Esophagus squamous epithelium (tissue), 5 donors: ENCODE measurements around the gene A2ML1. TPM values are rescaled to one million over a fixed set of nuclear protein-coding genes. Genes with fewer than 3 reads are reported as not detected.

Source experiments
- DNase-seq: peaks from one replicate; lab custom pipeline; 2025; lab: John Stamatoyannopoulos, UW
- H3K27ac ChIP-seq, 4 donors: fragments of 200-600 bp; sonication (generic); one replicate each; pipeline ENCODE4 v1.5.1; 2016 to 2019; ENCODE audit warnings: mild to moderate bottlenecking in 1 of 4
- H3K27me3 ChIP-seq, 4 donors: fragments of 200-600 bp; sonication (generic); 1 replicate in 3 of 4; 2 replicates in 1 of 4; pipeline versions ENCODE4 v1.5.1 to v1.6.0; 2017 to 2021; ENCODE audit warnings: antibody characterized with exemption in 1 of 4
- H3K36me3 ChIP-seq, 3 donors: fragments of 200-600 bp; sonication (generic); one replicate each; pipeline ENCODE4 v1.5.1; 2016 to 2019
- H3K4me1 ChIP-seq, 3 donors: fragments of 200-600 bp; sonication (generic); one replicate each; pipeline ENCODE4 v1.5.1; 2017 to 2019
- H3K4me3 ChIP-seq, 4 donors: fragments of 200-600 bp; sonication (generic); 1 replicate in 3 of 4; 2 replicates in 1 of 4; pipeline ENCODE4 v1.5.1; 2016 to 2019; ENCODE audit warnings: mild to moderate bottlenecking in 2 of 4, moderate library complexity in 1 of 4
- H3K9me3 ChIP-seq, 3 donors: fragments of 200-600 bp; sonication (generic); one replicate each; pipeline ENCODE4 v1.5.1; 2016 to 2019
- POLR2A ChIP-seq, 4 donors: fragments of 450-650 bp; IDR thresholded peaks; one replicate each; pipeline ENCODE4 v1.6.1; 2017; ENCODE audit warnings: antibody characterized with exemption in 4 of 4, mild to moderate bottlenecking in 4 of 4, moderate library complexity in 3 of 4
- WGBS, 2 donors: methylation state at CpG; one replicate each; pipeline ENCODE4 v1.1.5; 2018; 5-methylcytosine and 5-hydroxymethylcytosine counted together
- intact Hi-C: fragments of 100-400 bp; cut with DNase I; formaldehyde crosslinking; loops from one replicate; pipeline ENCODE4 v1.15.0; 2022
- total RNA-seq, 4 donors: library from RNA; depleted of rRNA; stranded (reverse); fragments of >200 nt; gene quantifications; one replicate each; pipeline ENCODE4 v1.1.0, GENCODE V29; 2016
- TF ChIP-seq, protein P1 (sequence below), 6 experiments: fragments of 450-650 bp in 4 of 6; fragments of 200-600 bp in 2 of 6; sonication (generic) in 2 of 6; IDR thresholded peaks; one replicate each; pipeline ENCODE4 v1.5.1; 2016 to 2019; ENCODE audit warnings: antibody characterized with exemption in 6 of 6, mild to moderate bottlenecking in 4 of 6, moderate library complexity in 4 of 6
- donor health status: DM: yes; HTN: yes; CAD: no.

A2ML1 gene
- total RNA-seq, 4 donors from 2014 or later, result 419 to 1,497 (median 509) TPM

DNA sequence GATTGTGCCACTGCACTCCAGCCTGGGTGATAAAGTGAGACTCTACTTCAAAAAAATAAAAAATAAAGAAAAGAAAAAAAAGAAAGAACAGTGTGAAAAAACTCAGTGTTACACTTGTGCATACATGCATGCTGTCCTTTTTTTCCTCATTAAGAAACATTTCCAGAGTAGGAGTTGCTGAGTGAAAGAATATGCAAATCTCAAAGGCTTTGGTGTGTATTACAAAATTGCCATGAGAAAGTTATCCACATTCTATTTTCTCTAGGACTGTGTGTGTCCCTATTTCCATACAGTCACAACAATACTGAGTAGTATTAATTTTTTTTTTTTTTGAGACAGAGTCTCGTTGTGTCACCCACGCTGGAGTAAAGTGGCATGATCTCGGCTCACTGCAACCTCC lies 830 bp upstream of the A2ML1 start:
- Histone ChIP-seq H3K36me3 (peaks cover 0 to 5% (median 0%) of the 10 kb centered on the region in 3 donors), H3K27ac (peak overlapping the region; percentile 75 to 90 (median 88)), H3K9me3 (no peaks in the 10 kb centered on the region), H3K4me3 (no peak overlapping the region), H3K27me3 (no peaks in the 10 kb centered on the region), H3K4me1 (peaks cover 10 to 82% (median 25%) of the 10 kb centered on the region in 3 donors)
- intact Hi-C loops, result no loop called here
- 53 to 69% methylated on average over 3 of the region's 3 CpGs for WGBS, 2 donors
- DNase-seq, result no peak
- no peak for TF ChIP-seq POLR2A (IDR thresholded peaks at IDR 0.05)
- TF ChIP-seq, protein P1, sequence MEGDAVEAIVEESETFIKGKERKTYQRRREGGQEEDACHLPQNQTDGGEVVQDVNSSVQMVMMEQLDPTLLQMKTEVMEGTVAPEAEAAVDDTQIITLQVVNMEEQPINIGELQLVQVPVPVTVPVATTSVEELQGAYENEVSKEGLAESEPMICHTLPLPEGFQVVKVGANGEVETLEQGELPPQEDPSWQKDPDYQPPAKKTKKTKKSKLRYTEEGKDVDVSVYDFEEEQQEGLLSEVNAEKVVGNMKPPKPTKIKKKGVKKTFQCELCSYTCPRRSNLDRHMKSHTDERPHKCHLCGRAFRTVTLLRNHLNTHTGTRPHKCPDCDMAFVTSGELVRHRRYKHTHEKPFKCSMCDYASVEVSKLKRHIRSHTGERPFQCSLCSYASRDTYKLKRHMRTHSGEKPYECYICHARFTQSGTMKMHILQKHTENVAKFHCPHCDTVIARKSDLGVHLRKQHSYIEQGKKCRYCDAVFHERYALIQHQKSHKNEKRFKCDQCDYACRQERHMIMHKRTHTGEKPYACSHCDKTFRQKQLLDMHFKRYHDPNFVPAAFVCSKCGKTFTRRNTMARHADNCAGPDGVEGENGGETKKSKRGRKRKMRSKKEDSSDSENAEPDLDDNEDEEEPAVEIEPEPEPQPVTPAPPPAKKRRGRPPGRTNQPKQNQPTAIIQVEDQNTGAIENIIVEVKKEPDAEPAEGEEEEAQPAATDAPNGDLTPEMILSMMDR (IDR thresholded peaks at IDR 0.05), result no peak

DNA sequence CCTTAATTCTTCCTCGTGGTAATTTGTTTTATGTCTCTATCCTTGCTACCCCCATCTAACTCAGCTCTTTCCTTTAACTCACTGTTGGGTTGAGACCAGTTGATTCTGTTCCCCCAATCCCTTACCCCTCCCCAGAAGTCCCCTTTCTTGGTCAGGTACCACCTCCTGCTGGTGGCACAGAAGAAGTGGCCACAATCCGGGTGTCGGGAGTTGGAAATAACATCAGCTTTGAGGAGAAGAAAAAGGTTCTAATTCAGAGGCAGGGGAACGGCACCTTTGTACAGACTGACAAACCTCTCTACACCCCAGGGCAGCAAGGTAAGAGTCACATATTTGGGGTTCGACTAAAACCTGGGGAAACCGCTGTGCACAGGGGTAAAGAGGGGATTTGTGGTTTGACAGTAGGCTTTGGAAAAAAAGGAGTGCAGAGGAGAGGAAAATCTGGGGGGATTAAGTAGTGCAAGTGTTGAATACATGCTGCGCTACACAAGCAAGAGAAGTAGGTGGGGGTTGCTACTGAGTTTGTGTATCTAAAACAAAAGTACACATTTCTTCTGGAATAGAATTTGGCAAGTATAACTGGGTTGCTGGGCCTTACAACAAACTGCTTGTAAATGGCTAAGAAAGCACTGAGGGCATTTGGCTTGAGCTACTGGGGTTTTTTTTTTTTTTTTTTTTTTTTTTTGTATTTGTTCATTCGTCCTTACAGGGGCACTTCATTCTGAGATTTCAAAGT lies 1.3 kb downstream of the A2ML1 start:
- H3K9me3 ChIP-seq, result no peaks in the 10 kb centered on the region
- no peak for TF ChIP-seq POLR2A (IDR thresholded peaks at IDR 0.05)
- TF ChIP-seq, protein P1 (IDR thresholded peaks at IDR 0.05), result peak in 5 of 6 experiments; percentile 59 to 80 (median 66)
- WGBS, 2 donors, result 20 to 34% methylated on average over 7 to 8 of the region's 8 CpGs
- H3K27ac ChIP-seq, result peak overlapping the region; percentile 53 to 90 (median 88)
- DNase-seq, result no peak
- H3K4me1 ChIP-seq, result peaks cover 11 to 82% (median 36%) of the 10 kb centered on the region in 3 donors
- no peaks in the 10 kb centered on the region for H3K27me3 ChIP-seq
- peaks cover 0 to 11% (median 0%) of the 10 kb centered on the region in 3 donors for H3K36me3 ChIP-seq
- peak overlapping the region; percentile 36 to 49 (median 46) for H3K4me3 ChIP-seq
- intact Hi-C loops, result no loop called here

DNA sequence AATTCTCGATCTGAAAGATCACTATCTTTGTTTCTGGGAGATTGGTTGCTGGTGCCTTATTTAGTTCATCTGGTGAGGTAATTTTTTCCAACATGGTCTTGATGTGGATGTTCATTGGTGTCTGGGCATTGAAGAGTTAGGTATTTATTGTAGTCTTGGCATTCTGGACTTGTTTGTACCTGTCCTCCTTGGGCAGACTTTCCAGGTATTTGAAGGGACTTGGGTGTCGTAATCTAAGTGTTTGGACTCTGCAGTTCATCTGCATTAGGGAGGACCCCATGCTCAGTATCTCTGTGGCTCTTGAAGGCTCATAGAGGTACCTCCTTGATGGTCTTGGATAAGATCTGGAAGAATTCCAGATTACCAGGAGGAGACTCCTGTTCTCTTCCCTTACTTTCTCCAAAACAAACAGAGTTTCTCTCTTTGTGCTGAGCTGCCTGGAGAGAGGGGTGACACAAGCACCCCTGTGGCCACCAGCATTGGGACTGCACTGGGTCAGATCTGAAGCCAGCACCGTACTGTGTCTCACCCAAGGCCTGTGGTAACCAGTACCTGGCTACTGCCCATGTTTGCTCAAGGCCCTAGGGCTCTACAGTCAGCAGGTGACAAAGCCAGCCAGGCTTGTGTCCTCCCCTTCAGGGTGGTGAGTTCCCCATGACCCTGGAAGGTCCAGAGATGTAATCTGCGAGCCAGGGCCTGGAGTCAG lies 5.3 kb downstream of the A2ML1 start:
- no peak for DNase-seq
- H3K4me1 ChIP-seq, result peaks cover 14 to 85% (median 26%) of the 10 kb centered on the region in 3 donors
- H3K27ac ChIP-seq, result peak overlapping the region; percentile 71 to 86 (median 79)
- TF ChIP-seq, protein P1 (IDR thresholded peaks at IDR 0.05), result no peak
- no peak for TF ChIP-seq POLR2A (IDR thresholded peaks at IDR 0.05)
- intact Hi-C loops, result no loop called here
- peaks cover 0 to 33% (median 0%) of the 10 kb centered on the region in 3 donors for H3K36me3 ChIP-seq
- H3K27me3 ChIP-seq, result no peaks in the 10 kb centered on the region
- WGBS, 2 donors, result 49 to 64% methylated on average over 2 to 3 of the region's 4 CpGs
- no peaks in the 10 kb centered on the region for H3K9me3 ChIP-seq
- peak overlapping the region in 2 of 4 donors; percentile 11 to 15 for H3K4me3 ChIP-seq

DNA sequence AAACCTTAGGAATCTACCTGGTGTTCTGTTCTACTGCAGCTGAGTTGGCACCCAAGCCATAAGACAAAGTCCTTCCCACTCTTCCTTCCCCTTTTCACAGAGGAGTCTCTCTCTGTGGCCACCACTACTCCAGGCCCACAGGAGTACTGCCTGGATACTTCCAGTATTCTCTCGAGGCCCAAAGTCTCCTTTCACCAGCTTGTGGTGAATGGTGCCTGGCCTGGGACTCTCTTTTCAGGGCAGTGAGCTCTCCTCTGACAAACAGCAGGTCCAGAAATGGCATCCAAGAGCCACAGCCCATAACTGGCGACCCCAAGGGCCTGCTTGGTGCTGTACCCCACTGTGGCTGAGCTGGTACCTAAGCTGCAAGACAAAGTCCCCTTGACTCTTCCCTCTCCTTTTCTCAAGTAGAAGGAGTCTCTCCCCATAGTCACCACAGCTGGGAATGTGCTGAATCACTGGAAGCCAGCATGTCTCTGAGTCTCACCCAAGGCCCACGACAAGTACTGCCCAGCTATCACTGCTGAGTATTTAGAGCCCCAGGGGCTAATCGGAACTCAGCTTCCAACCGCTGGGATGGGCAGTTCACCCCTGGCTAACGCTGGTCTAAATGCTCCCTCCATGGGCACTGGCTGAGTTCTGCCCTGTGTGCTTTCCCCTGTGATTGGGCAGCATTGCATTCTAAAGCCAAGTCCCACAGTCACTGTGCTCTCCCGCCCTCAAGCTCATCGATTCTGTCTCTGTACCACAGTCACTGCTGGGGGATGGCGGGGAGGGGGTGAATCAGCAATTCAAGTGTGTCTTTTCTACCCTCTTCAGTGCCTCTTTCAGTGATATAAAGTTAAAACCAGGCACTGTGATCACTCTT lies 6.1 kb downstream of the A2ML1 start:
- intact Hi-C loops, result no loop called here
- H3K4me1 ChIP-seq, result peaks cover 14 to 77% (median 22%) of the 10 kb centered on the region in 3 donors
- H3K9me3 ChIP-seq, result no peaks in the 10 kb centered on the region
- H3K36me3 ChIP-seq, result peaks cover 0 to 38% (median 0%) of the 10 kb centered on the region in 3 donors
- H3K27ac ChIP-seq, result peak overlapping the region; percentile 71 to 86 (median 79)
- 73 to 74% methylated on average over 5 to 9 of the region's 9 CpGs for WGBS, 2 donors
- TF ChIP-seq, protein P1 (IDR thresholded peaks at IDR 0.05), result no peak
- TF ChIP-seq POLR2A (IDR thresholded peaks at IDR 0.05), result no peak
- DNase-seq, result no peak
- no peaks in the 10 kb centered on the region for H3K27me3 ChIP-seq
- H3K4me3 ChIP-seq, result peak overlapping the region in 1 of 4 donors; percentile 11
